ENCODE measurements around the gene CARS1. TPM values are rescaled to one million over a fixed set of nuclear protein-coding genes. Genes with fewer than 3 reads are reported as not detected.

The CARS1 gene
- total RNA-seq, 2 donors from 2014 or later = 43.2 to 56.2 TPM

DNA sequence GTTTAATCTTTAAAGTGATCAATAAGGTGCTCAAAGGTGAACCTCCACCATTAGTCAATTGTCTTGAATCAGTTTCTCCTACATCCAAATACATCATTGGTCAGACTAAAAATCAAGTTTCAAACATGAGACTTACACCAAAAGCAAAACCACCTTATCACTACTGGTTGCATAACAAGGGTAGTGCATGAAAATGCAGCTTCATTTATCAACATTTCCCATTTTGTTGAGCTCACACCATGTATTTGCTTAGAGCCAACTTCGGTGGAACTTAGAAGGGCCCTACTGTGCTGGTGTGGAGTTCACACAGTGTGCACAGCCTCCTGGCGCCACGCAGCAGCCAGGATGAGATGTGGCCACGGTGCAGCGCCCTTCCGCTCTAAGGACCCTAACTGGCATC lies 104.9 kb downstream of the CARS1 start:
- intact Hi-C loops (cut with DNase I, micrococcal nuclease) = no loop called here
- DNase-seq (no peak), ATAC-seq (no peak)

GRCh38 chr11:2951231-2952110 lies 105.8 kb downstream of the CARS1 start:
- DNase-seq (no peak), ATAC-seq (no peak)
- intact Hi-C loops (cut with DNase I, micrococcal nuclease) = no loop called here

Other genes with a start within 250 kb of the CARS1 start
- gene CDKN1C, start 171.6 kb downstream of the CARS1 start, total RNA-seq = 10 to 100 TPM in 1 of 2 donors, 1 to 10 TPM in 1; 5.8 to 10.6 TPM
- gene PHLDA2, start 128.0 kb downstream of the CARS1 start, total RNA-seq = 10 to 100 TPM; 29.9 to 36.7 TPM
- gene NAP1L4, start 65.1 kb downstream of the CARS1 start, total RNA-seq = 100 to 1,000 TPM in 1 of 2 donors, 10 to 100 TPM in 1; 88.8 to 103 TPM
- gene OSBPL5, start 107.9 kb upstream of the CARS1 start, total RNA-seq = 10 to 100 TPM; 36.8 to 48.7 TPM
- gene MRGPRG, start 161.4 kb upstream of the CARS1 start, total RNA-seq = not detected
- not detected for gene MRGPRE, start 175.0 kb upstream of the CARS1 start, total RNA-seq

Data from left colon (tissue), 2 donors.